Activated naive CD4-positive, alpha-beta T cell treated with anti-CD3 and anti-CD28 coated beads, Interleukin-2, amount 50 U/mL, for 72 hours (primary cell): ENCODE data around the gene PHF2. TPM values are rescaled to one million over a fixed set of nuclear protein-coding genes. Genes with fewer than 3 reads are reported as not detected.
"Not testable (repeated sequence)": the region's sequence is repeated elsewhere in the genome, so short reads cannot be mapped to it uniquely, and the experiment has no call there.

Experiments
- ATAC-seq, 2 donors: fragments of 150-1000 bp; cut with Tn5 transposase; 2 replicates each; pipeline ENCODE4 v1.10.0; 2021; ENCODE audit warnings: mild to moderate bottlenecking in 2 of 2, moderate library complexity in 2 of 2
- DNase-seq, 2 donors: peaks; one replicate each; pipeline ENCODE4 v3.0.0; 2021 to 2022; ENCODE audit warnings: low spot score in 2 of 2
- H3K27ac Mint-ChIP-seq, 2 donors: one replicate each; pipeline ENCODE4 v1.8.0; 2022; ENCODE audit warnings: mild to moderate bottlenecking in 2 of 2, mixed read lengths in 2 of 2
- H3K36me3 Mint-ChIP-seq, 2 donors: one replicate each; pipeline ENCODE4 v1.8.0; 2022; ENCODE audit warnings: mixed read lengths in 2 of 2
- H3K9me3 Mint-ChIP-seq, 2 donors: one replicate each; pipeline ENCODE4 v1.8.0; 2022; ENCODE audit warnings: mixed read lengths in 2 of 2
- total RNA-seq, 2 donors: library from RNA; stranded (reverse); gene quantifications; one replicate each; pipeline ENCODE4 v1.2.3, GENCODE V29; 2022

The PHF2 gene
- total RNA-seq, 2 donors from 2014 or later = 12.3 to 15.5 TPM

DNA sequence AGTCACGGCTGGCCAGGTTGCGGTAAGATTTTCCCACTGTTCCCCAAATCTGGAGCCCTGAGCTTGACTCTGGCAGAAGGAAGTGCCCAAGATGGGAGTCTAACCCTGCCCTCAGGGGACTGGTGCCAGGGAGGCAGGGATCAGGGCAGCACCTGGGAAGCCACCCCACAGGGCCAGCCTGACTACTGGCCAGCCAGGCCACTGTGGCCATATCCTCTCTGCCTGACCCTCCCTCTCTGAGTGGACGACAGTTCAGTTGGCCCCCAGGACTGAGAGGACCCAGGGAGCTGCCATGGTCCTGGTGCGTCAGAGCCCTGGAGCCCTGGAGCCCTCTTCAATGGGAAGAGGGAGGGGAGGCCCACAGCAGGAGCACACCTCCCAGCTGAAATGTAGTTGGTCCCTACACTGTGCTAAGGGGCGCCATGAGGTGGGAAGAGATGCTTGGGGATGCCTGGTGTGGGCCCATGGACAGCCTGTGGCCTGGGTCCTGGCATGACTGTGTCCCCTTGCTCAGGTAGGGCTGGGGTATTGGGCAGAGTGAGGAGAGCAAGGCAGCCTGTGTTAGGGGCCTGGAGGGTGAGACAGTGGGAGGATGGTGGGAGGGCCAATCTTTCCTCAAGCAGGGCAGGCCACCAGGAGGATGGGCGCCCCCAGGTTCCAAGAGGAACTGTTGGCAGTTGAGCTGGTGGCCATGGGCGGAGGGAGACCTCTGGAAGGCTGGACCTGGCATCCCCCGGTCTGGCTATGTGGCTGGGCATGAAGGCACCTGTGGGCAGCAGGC, 81.1 kb downstream of the PHF2 start:
- Mint-ChIP-seq H3K27ac (peak overlapping the region in 1 of 2 donors; percentile 89), H3K9me3 (no peaks in the 10 kb centered on the region), H3K36me3 (no peaks in the 10 kb centered on the region)
- DNase-seq (peak in 1 of 2 donors; percentile 50), ATAC-seq (no peak)

DNA sequence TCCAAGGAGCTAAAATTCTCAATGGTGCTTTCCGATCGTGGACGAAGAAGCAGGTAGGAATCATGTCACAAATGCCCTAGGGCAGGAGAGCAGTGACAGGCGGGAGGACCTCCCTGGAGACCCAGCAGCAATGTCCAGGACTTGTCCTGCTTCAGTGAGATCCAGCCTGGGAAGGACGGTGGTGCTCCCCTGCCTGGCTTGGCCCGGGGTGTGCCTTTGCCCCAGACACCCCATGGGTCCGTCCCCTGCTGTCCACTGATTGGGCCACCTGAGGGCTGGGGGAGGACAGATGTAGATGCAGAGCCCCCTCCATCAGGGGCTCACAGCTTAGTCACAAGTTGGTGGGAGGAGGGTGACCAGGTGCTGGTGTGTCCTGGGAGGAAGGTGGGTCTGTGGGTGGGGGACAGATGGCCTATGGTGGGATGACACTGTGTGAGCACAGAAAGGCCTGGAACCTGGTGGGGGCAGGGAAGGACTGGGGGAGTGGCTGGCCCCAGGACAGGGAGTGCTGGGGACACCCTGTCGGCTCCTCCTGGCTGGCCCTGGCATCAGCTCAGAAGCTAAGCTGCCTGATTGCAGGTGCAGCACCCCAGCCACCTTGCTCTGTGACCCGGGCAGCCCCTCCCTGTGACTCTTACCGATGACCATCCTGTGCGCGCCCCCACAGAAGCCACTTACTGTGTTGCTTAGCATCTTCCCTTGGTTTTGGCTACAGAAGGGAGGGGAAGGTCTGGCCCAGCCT, 82.0 kb downstream of the PHF2 start:
- H3K9me3 Mint-ChIP-seq = no peaks in the 10 kb centered on the region
- ATAC-seq = no peak
- no peaks in the 10 kb centered on the region for H3K36me3 Mint-ChIP-seq
- DNase-seq = peak in 1 of 2 donors; percentile 50
- H3K27ac Mint-ChIP-seq = peak overlapping the region in 1 of 2 donors; percentile 5

DNA sequence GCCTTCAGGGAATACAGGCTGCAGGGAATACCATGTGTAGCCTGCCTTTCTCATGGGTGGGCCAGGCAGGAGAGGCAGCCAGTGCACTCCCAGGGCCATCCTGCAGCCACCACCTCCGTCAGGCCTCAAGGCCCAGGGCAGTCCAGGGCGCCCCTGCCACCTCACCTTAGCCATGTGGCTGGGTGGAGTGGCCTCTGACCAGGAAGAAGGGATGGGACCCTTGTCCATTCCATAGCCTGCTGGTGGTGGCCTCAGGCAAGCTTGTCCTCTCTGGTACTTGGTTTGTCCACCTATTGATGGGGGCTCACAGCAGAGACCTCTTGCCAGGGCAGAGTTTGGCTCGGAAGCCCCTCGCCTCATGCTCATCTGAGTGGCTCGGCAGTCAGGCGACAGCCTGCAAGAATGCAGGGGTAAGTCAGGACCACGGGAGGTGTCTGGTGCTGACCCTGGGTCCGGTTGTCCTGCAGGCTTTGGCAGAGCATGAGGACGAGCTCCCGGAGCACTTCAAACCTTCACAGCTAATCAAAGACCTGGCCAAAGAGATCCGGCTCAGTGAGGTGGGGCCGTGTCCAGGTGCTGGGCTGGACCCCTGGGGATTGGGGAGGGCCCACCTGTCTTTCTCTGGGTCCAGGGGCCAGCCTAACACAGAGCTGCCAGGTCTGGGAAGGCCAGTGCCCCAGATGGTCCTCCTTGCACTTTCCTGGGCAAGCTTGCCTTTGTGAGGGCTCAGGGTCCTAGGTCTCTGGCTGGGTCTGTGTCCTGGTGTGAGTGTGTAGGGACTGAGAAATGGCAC, 82.9 kb downstream of the PHF2 start:
- H3K36me3 Mint-ChIP-seq = no peaks in the 10 kb centered on the region
- no peaks in the 10 kb centered on the region for H3K9me3 Mint-ChIP-seq
- DNase-seq = peak in 1 of 2 donors; percentile 47
- no peak overlapping the region for H3K27ac Mint-ChIP-seq
- ATAC-seq = no peak

DNA sequence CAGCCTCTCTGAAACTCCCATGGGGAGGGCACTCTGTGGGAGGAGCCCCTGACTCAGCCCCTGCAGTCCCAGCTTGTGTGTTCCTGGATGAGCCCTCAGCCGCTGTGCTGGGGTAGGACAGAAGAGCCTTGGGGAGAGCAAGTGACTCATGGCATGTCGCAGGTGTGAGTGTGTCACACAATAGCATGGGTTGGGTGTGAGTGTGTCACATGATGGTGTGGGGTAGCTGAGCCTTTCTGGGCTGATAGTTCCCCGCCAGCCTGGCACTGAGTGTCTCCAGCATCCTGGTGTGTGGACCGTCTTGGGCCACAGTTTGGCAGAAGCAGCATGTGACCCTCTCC, 83.4 kb downstream of the PHF2 start:
- Mint-ChIP-seq H3K9me3 (no peaks in the 10 kb centered on the region), H3K27ac (no peak overlapping the region), H3K36me3 (no peaks in the 10 kb centered on the region)
- ATAC-seq (peak; percentile 26 to 34), DNase-seq (peak in 1 of 2 donors; percentile 39)

DNA sequence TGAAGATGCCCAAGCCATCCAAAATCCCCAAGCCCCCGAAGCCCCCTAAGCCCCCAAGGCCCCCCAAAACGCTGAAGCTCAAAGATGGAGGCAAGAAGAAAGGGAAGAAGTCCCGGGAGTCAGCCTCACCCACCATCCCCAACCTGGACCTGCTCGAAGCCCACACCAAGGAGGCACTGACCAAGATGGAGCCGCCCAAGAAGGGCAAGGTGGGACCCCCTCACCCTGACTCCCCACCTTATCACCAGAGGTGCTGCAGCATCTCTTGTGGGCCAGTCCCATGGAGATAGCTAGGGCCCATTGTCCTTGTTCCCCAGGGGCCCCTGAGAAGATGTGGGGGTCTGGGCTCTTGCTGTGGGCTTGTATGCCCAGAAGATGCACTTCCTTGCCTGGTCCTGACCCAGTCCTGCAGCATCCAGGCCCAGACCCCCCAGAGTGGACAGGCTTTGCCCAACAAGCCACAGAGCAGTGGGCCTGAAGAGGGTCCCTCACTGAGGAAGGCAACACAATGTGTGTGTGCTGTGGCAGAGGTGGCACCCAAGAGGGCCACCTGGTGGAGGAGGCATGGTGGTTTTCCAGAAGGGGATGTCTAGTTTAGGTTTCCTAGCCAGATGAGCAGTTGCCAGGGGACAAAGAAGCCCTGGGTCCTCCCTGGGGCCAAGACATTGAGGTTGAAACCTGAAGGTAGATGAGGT, 84.1 kb downstream of the PHF2 start:
- DNase-seq (peak in 1 of 2 donors; percentile 31), ATAC-seq (no peak)
- no peaks in the 10 kb centered on the region for H3K9me3 Mint-ChIP-seq
- no peaks in the 10 kb centered on the region for H3K36me3 Mint-ChIP-seq
- no peak overlapping the region for H3K27ac Mint-ChIP-seq

DNA sequence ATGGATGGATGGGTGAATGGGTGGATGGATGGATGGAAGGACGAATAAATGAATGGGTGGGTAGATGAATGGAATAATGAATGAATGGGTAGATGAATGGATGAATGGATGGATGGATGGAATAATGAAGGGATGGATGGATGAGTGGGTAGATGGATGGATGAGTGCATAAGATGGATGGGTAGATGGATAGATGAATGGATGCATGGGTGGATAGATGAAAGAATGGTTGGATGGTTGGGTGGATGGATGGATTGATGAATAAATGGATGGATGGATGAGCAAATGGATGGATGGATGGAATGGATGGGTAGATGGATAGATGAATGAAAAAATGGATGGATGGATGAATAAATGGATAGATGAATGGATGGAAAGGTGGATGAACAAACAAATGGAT, 85.2 kb downstream of the PHF2 start:
- DNase-seq = no peak
- H3K27ac Mint-ChIP-seq = no peak overlapping the region
- H3K9me3 Mint-ChIP-seq = no peaks in the 10 kb centered on the region
- no peaks in the 10 kb centered on the region for H3K36me3 Mint-ChIP-seq
- no peak for ATAC-seq

DNA sequence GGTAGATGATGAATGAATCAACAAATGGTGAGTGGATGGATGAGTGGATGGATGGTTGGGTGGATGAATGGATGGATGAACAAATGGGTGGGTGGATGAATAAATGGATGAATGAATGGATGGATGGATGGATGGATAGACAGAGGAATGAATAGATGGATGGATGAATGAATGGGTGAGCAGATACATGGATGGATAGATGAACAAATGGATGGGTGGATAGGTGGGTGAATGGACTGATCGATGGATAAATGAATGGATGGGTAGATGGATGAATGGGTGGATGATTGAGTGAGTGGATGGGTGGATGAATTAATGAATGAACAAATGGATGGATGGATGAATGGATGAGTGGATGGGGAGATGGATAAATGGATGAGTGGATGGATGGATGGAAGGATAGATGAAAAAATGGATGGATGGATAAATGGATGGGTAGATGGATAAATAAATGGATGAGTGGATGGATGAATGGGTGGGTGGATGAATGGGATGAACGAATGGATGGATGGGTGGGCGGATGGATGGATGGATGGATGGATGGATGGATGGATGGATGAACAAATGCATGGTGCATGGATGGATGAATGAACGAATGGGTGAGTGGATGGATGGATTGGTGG, 85.7 kb downstream of the PHF2 start:
- no peak for DNase-seq
- no peaks in the 10 kb centered on the region for H3K9me3 Mint-ChIP-seq
- ATAC-seq = no peak
- no peaks in the 10 kb centered on the region for H3K36me3 Mint-ChIP-seq
- no peak overlapping the region for H3K27ac Mint-ChIP-seq

DNA sequence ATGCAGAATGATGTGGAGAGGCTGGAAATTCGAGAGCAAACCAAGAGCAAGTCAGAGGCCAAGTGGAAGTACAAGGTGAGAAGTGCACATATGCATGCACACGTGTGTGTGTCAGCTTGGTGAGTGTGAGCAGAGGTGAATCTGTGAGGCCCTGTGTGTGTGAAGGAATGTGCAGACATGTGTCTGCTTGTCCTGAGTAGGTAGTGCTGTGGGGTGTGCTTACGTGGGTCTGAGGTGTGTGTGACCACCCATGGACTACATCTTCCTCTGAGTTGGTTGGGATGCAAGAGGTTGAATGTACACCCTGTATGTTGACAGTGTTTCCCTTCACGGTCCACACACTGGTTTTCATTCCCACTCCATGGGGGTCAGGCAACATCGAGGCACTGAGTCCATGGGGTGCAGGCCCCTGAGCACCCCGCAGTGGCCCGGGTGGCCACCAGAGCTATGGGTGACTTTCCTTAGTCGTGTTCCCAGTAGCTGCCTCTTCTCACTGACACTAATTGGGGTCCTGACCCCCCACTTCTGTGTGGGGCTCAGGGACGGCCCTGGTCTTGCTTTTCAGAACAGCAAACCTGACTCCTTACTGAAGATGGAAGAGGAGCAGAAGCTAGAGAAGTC, 86.7 kb downstream of the PHF2 start:
- Mint-ChIP-seq H3K9me3 (no peaks in the 10 kb centered on the region), H3K27ac (no peak overlapping the region), H3K36me3 (no peaks in the 10 kb centered on the region)
- ATAC-seq (no peak), DNase-seq (no peak)

DNA sequence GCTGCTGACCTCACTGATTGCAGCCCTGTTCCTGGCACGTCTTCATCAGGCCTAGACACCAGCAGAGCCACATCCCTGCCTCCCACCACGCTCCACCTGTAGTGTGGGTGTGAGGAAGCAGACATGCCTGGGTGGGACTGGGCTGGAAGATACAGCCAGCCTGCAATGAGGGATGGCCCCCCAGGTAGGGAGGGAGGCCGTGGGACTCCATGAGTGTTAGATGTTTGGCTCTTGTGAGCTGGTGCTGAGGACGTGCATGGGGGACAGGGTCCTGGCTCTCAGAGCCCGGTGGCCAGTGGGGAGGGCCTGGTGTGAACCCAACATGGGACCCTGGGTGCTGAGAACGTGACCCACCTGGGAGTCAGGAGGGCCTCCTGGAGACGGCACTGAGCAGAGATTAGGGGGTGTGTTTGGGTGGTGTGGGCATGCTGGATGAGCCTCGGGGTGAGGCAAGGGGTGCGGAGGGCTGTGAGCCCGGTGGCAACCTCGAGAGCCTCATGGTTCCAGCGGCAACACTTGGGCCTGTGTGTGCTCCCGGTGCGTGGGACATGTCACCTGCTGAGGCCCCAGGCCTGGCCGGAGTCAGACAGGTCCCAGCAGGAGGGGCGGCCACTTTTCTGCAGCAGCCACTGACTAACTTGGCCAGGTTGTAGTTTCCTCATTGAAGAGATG, 87.6 kb downstream of the PHF2 start:
- no peak for ATAC-seq
- no peaks in the 10 kb centered on the region for H3K36me3 Mint-ChIP-seq
- no peak for DNase-seq
- no peaks in the 10 kb centered on the region for H3K9me3 Mint-ChIP-seq
- peak overlapping the region in 1 of 2 donors; percentile 46 for H3K27ac Mint-ChIP-seq

DNA sequence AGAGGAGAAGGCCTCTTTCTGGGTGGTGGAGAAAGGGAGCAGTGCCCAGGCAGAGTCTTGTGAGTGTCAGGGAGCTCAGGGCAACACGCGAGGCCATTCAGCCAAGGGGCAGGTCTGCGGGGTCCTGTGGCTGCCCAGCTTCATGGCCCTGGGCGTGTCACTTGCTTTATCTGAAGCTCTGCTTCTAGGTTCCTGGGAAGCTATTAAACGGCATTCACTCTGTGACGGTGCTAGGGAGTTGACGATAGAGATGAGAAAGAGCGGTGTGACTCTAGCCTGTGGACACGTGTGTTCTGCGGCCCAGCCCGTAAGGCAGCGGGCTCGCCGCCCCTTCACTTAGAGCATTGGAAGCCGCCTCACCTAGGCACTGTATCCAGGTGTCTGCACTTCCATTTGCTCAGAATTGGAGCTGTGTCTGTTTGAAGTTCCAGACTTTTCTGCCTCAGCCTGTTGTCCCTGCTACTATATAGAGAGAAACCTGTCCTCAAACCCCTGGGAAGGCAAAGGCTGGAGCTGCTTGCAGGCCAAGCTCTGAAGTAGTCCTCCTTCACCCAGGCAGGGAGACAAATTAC, 88.3 kb downstream of the PHF2 start:
- H3K36me3 Mint-ChIP-seq = no peaks in the 10 kb centered on the region
- H3K9me3 Mint-ChIP-seq = no peaks in the 10 kb centered on the region
- peak overlapping the region in 1 of 2 donors; percentile 46 for H3K27ac Mint-ChIP-seq
- ATAC-seq = no peak
- DNase-seq = peak in 1 of 2 donors; percentile 33

DNA sequence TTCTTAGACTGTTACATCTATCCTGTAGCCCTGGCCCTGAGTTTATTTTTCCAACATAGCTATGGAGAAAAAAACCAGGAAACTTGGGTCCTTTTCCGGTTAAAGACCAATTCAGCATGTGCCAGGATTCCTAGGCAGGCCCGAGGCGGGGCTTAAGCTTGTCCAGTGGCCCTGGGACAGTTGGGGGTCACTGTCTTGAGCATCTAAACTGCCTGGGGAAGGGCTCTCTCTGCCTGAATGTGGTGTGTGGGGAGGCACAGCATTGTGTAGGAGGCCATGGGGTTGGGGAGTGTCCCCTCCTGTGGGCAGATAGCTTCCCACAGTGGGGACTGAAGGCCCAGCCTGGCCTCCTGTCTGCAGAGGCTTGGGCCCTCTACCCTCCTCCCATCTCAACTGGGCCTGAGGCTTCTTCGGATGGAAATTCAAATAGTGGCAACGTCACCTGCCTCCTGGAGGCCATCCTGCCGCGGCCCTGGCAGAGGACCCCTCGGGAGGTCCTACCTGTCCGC, 88.8 kb downstream of the PHF2 start:
- Mint-ChIP-seq H3K27ac (no peak overlapping the region), H3K36me3 (no peaks in the 10 kb centered on the region), H3K9me3 (no peaks in the 10 kb centered on the region)
- ATAC-seq (no peak), DNase-seq (peak in 1 of 2 donors; percentile 13)

DNA sequence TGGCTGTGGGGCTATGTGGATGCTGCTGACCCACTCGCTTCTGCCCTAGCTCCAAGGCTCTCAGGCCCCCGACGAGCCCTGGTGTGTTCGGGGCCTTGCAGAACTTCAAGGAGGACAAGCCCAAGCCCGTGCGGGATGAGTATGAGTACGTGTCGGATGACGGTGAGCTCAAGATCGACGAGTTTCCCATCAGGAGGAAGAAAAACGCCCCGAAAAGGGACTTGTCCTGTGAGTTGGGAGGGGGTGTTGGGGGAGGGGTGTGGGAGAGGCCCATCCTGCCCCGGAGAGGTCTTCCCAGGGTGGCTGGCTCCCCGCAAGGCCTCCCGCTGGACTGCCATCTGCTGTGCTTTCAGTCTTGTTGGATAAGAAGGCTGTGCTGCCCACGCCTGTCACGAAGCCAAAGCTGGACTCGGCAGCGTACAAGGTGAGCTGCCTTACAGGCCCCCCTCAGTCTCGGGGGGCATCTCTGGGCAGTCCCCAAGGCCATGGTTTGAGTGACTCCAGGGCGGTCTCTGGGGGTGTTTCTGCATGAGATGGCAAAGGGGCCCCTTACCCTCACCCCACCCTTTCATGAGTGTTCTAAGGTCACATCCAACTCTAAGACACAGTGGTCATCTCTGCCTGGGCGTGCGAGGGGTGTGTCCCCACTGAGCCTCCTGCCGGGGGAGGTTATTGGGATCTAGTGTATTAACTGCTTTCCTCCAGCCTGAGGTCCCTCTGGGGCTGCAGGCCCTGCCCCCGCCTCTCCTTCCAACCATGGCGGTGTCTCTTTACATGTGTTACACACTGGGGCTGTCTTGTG, 89.5 kb downstream of the PHF2 start:
- no peak overlapping the region for H3K27ac Mint-ChIP-seq
- ATAC-seq = no peak
- DNase-seq = peak in 1 of 2 donors; percentile 50
- no peaks in the 10 kb centered on the region for H3K9me3 Mint-ChIP-seq
- H3K36me3 Mint-ChIP-seq = peaks cover 0 to 2% of the 10 kb centered on the region in 2 donors

DNA sequence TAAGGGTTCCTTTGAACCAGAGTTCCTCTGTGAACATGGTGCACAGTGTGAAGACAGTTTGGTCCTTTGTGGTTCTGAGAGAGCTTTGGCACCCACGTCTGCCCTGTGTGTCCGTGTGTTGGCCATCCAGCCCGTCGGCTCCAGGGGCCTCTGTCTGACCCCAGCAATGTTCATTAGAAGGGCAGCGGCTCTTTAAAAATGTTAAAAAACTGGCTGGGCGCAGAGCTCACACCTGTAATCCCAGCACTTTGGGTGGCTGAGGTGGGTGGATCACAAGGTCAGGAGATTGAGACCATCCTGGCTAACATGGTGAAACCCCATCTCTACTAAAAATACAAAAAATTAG, 90.0 kb downstream of the PHF2 start:
- not testable (repeated sequence) for ATAC-seq, H3K27ac Mint-ChIP-seq, H3K9me3 Mint-ChIP-seq, H3K36me3 Mint-ChIP-seq
- peak in 1 of 2 donors; percentile 23 for DNase-seq

DNA sequence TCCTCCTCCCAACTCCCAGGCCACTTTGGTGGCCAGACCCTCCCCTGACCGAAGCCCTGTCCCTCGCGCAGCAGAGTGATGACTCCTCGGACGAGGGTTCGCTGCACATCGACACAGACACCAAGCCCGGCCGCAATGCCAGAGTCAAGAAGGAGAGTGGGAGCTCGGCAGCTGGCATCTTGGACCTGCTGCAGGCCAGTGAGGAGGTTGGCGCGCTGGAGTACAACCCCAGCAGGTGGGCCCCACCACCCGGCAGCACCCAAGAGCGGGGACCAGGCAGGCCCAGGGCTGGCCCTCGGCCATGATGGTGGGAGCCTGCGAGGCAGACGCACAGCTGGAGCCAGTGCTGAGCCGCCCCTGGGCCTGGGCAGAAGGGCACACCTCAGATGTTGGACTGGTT, 90.6 kb downstream of the PHF2 start:
- H3K36me3 Mint-ChIP-seq = peaks cover 0 to 4% of the 10 kb centered on the region in 2 donors
- no peak overlapping the region for H3K27ac Mint-ChIP-seq
- DNase-seq (peak in 1 of 2 donors; percentile 35), ATAC-seq (no peak)
- no peaks in the 10 kb centered on the region for H3K9me3 Mint-ChIP-seq
